Measurements from ENCODE around the gene DACH1.

DNA sequence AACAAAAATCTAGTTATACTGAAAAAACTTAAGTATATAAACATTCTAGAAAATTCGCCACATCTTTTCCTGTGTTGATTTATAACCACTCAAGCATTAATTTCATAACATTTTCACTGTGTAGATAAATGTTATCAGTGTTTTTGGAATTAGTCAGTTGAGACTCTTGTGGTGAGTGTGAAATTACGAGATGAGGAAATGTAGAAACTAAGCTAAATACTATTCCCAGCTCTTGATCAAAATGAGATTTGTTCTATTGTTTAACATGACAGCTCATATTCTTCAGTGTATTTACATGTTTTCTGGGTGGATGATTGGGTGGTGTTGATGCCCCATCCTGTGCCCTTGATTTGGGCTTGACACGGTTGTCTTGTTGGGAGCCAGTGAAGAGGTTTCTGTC lies 406.8 kb downstream of the DACH1 start:
- no peak for TF ChIP-seq KDM5A (IDR thresholded peaks at IDR 0.05; ENCODE audit: borderline replicate concordance, low read length)
- TF ChIP-seq ELF4 (CRISPR knock-in tag; IDR thresholded peaks at IDR 0.05; ENCODE audit: borderline replicate concordance), result no peak
- TF ChIP-seq CBX2 (IDR thresholded peaks at IDR 0.05; ENCODE audit: low read depth, low read length), result no peak
- no peak for TF ChIP-seq CBX2 (CRISPR knock-in tag; IDR thresholded peaks at IDR 0.05; ENCODE audit: low read depth)
- TF ChIP-seq RFX5 (IDR thresholded peaks at IDR 0.05; ENCODE audit: low read depth, low read length), result no peak
- TF ChIP-seq ZMAT3 (CRISPR knock-in tag; conservative IDR thresholded peaks at IDR 0.05), result no peak
- TF ChIP-seq, protein P1, sequence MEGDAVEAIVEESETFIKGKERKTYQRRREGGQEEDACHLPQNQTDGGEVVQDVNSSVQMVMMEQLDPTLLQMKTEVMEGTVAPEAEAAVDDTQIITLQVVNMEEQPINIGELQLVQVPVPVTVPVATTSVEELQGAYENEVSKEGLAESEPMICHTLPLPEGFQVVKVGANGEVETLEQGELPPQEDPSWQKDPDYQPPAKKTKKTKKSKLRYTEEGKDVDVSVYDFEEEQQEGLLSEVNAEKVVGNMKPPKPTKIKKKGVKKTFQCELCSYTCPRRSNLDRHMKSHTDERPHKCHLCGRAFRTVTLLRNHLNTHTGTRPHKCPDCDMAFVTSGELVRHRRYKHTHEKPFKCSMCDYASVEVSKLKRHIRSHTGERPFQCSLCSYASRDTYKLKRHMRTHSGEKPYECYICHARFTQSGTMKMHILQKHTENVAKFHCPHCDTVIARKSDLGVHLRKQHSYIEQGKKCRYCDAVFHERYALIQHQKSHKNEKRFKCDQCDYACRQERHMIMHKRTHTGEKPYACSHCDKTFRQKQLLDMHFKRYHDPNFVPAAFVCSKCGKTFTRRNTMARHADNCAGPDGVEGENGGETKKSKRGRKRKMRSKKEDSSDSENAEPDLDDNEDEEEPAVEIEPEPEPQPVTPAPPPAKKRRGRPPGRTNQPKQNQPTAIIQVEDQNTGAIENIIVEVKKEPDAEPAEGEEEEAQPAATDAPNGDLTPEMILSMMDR (CRISPR knock-in tag; IDR thresholded peaks at IDR 0.05), result no peak
- TF ChIP-seq ZSCAN25 (CRISPR knock-in tag; IDR thresholded peaks at IDR 0.05), result no peak
- TF ChIP-seq ZFP36 (IDR thresholded peaks at IDR 0.05; ENCODE audit: borderline replicate concordance, low read depth, low read length, partially characterized antibody), result no peak
- TF ChIP-seq ETV6 (CRISPR knock-in tag; conservative IDR thresholded peaks at IDR 0.05), result no peak

Data from HepG2 (cell line).